PFSK-1 (cell line): ENCODE measurements around the gene SYTL1.

Source experiments
- FOXP2 ChIP-seq: optimal IDR thresholded peaks from 2 replicates; pipeline ENCODE3; 2011; ENCODE audit warnings: borderline replicate concordance, control low read depth, inconsistent platforms; ENCODE audit not compliant: insufficient read depth; ENCODE audit errors: extremely low read length, extremely low read depth
- POLR2AphosphoS5 ChIP-seq: IDR thresholded peaks from 2 replicates; pipeline ENCODE4 v1.6.1; 2012; ENCODE audit warnings: low read depth, mild to moderate bottlenecking, control low read depth, low read length, moderate library complexity
- REST ChIP-seq, 2 experiments: IDR thresholded peaks; 2 replicates each; pipeline versions ENCODE4 v1.6.1 to v1.8.0; 2011 to 2012; ENCODE audit warnings: low read depth in 2 of 2, low read length in 2 of 2, control low read depth in 1 of 2, inconsistent platforms in 1 of 2, mild to moderate bottlenecking in 1 of 2, moderate library complexity in 1 of 2; ENCODE audit not compliant: insufficient read depth in 1 of 2
- SIN3A ChIP-seq: IDR thresholded peaks from 2 replicates; pipeline ENCODE4 v1.6.1; 2012; ENCODE audit warnings: mild to moderate bottlenecking, low read length, moderate library complexity, borderline replicate concordance; ENCODE audit not compliant: insufficient read depth
- TAF1 ChIP-seq: IDR thresholded peaks from 2 replicates; pipeline ENCODE4 v1.6.1; 2012; ENCODE audit warnings: low read length, control low read depth, borderline replicate concordance; ENCODE audit not compliant: insufficient read depth

SYTL1 gene

GRCh38 chr1:27358038-27358927 is 16.5 kb downstream of the SYTL1 start:
- TF ChIP-seq TAF1 (no peak), REST (IDR thresholded peaks at IDR 0.05; ENCODE audit: insufficient read depth in 1 of 2, low read depth in 2 of 2, low read length in 2 of 2) (no peak), POLR2AphosphoS5 (no peak), SIN3A (no peak), FOXP2 (no peak)

- no peak for TF ChIP-seq POLR2AphosphoS5
- TF ChIP-seq FOXP2: no peak
- TF ChIP-seq SIN3A: no peak
- no peak for TF ChIP-seq REST (IDR thresholded peaks at IDR 0.05; ENCODE audit: insufficient read depth in 1 of 2, low read depth in 2 of 2, low read length in 2 of 2)
- no peak for TF ChIP-seq TAF1
These were observed 17.1 kb downstream of the SYTL1 start for GRCh38 chr1:27358928-27359313.

GRCh38 chr1:27359822-27360158 is 18.0 kb downstream of the SYTL1 start:
- TF ChIP-seq REST (IDR thresholded peaks at IDR 0.05; ENCODE audit: insufficient read depth in 1 of 2, low read depth in 2 of 2, low read length in 2 of 2) (no peak), FOXP2 (no peak), TAF1 (no peak), POLR2AphosphoS5 (no peak), SIN3A (no peak)

- no peak for TF ChIP-seq TAF1
- TF ChIP-seq REST (IDR thresholded peaks at IDR 0.05; ENCODE audit: insufficient read depth in 1 of 2, low read depth in 2 of 2, low read length in 2 of 2): no peak
These were observed 18.6 kb downstream of the SYTL1 start for GRCh38 chr1:27360159-27361043.

- TF ChIP-seq SIN3A (no peak), POLR2AphosphoS5 (no peak), FOXP2 (no peak), TAF1 (no peak), REST (IDR thresholded peaks at IDR 0.05; ENCODE audit: insufficient read depth in 1 of 2, low read depth in 2 of 2, low read length in 2 of 2) (no peak)
These were observed 19.2 kb downstream of the SYTL1 start for GRCh38 chr1:27361044-27361402.
